ENCODE measurements around the gene TWNK. TPM values are rescaled to one million over a fixed set of nuclear protein-coding genes. Genes with fewer than 3 reads are reported as not detected.

The TWNK gene
- total and polyA plus RNA-seq, 2 donors (not counting 3 experiments of a cell fraction or from before 2014, with no cell fraction given), result 5.6 to 10.9 TPM

DNA sequence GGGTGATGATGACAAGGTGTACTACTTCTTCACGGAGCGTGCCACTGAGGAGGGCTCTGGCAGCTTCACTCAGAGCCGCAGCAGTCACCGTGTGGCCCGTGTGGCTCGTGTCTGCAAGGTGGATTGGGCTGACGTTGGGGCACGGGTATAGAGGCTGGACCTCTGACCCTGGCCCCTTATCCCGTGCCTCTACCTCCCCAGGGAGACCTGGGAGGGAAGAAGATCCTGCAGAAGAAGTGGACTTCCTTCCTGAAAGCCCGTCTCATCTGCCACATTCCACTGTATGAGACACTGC, 8.5 kb upstream of the TWNK start:
- Histone ChIP-seq H3K36me3 (ENCODE audit: control insufficient read depth in 2 of 2, extremely low read depth in 1 of 2, insufficient read depth in 2 of 2, low read length in 2 of 2) (peaks cover 0 to 13% of the 10 kb centered on the region in 2 experiments), H4K20me1 (replicated peaks; ENCODE audit: control insufficient read depth, extremely low read depth, insufficient read depth, low read length) (no peaks in the 10 kb centered on the region), H3K27me3 (ENCODE audit: control insufficient read depth in 2 of 2, insufficient read depth in 2 of 2, low read length in 2 of 2) (no peaks in the 10 kb centered on the region), H3K9me3 (replicated peaks; ENCODE audit: control insufficient read depth, insufficient read depth, low read length) (no peaks in the 10 kb centered on the region), H3K9me1 (replicated peaks; ENCODE audit: control insufficient read depth, extremely low read depth, insufficient read depth, low read length) (no peaks in the 10 kb centered on the region), H3K4me3 (replicated peaks in 1 of 3; ENCODE audit: insufficient read depth in 1 of 3, low read depth in 1 of 3, low read length in 3 of 3) (no peak overlapping the region), H2AFZ (ENCODE audit: low read depth, low read length) (no peak overlapping the region), H3K79me2 (ENCODE audit: control insufficient read depth, insufficient read depth, low read length) (no peaks in the 10 kb centered on the region), H3K9ac (replicated peaks; ENCODE audit: extremely low read depth, insufficient read depth, low read length) (no peak overlapping the region), H3K4me2 (ENCODE audit: insufficient read depth, low read length) (no peak overlapping the region), H3K4me1 (ENCODE audit: control insufficient read depth, extremely low read depth, insufficient read depth, low read length) (no peaks in the 10 kb centered on the region), H3K27ac (ENCODE audit: insufficient read depth, low read depth, low read length) (no peak overlapping the region)
- no TSS peak for BruUV-seq (replicated peaks)
- POLR2A ChIA-PET, result no interaction called here
- TF ChIP-seq GATA2 (IDR thresholded peaks at IDR 0.05; ENCODE audit: insufficient read depth, insufficient read length, low read depth, low read length), result no peak
- TF ChIP-seq JUN (IDR thresholded peaks at IDR 0.05; ENCODE audit: borderline replicate concordance, insufficient read depth, insufficient read length, low read depth), result no peak
- no peak for TF ChIP-seq EZH2 (IDR thresholded peaks at IDR 0.05; ENCODE audit: borderline replicate concordance, low read depth, low read length, severe bottlenecking)
- TF ChIP-seq POLR2A (IDR thresholded peaks at IDR 0.05; ENCODE audit: low read depth, low read length), result no peak
- TF ChIP-seq MYC (IDR thresholded peaks at IDR 0.05; ENCODE audit: low read depth, low read length), result no peak
- no peak for TF ChIP-seq POLR2AphosphoS5 (IDR thresholded peaks at IDR 0.05; ENCODE audit: insufficient read depth, low read depth, low read length)
- TF ChIP-seq, protein P1, sequence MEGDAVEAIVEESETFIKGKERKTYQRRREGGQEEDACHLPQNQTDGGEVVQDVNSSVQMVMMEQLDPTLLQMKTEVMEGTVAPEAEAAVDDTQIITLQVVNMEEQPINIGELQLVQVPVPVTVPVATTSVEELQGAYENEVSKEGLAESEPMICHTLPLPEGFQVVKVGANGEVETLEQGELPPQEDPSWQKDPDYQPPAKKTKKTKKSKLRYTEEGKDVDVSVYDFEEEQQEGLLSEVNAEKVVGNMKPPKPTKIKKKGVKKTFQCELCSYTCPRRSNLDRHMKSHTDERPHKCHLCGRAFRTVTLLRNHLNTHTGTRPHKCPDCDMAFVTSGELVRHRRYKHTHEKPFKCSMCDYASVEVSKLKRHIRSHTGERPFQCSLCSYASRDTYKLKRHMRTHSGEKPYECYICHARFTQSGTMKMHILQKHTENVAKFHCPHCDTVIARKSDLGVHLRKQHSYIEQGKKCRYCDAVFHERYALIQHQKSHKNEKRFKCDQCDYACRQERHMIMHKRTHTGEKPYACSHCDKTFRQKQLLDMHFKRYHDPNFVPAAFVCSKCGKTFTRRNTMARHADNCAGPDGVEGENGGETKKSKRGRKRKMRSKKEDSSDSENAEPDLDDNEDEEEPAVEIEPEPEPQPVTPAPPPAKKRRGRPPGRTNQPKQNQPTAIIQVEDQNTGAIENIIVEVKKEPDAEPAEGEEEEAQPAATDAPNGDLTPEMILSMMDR (IDR thresholded peaks at IDR 0.05; ENCODE audit: extremely low read depth in 1 of 2, insufficient read depth in 1 of 2, low read depth in 1 of 2, low read length in 2 of 2), result no peak
- TF ChIP-seq FOS (IDR thresholded peaks at IDR 0.05; ENCODE audit: borderline replicate concordance, insufficient read depth, low read length), result no peak
- TF ChIP-seq, protein P2, sequence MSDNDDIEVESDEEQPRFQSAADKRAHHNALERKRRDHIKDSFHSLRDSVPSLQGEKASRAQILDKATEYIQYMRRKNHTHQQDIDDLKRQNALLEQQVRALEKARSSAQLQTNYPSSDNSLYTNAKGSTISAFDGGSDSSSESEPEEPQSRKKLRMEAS (IDR thresholded peaks at IDR 0.05; ENCODE audit: insufficient read depth, insufficient read length), result no peak
- intact Hi-C loops (cut with micrococcal nuclease) (no loop called here), dilution Hi-C loops (cut with MboI; ENCODE audit: extremely low pct_ligation_motif_present, low sequenced_read_pairs) (no loop called here)
- CTCF ChIA-PET, result no interaction called here
- FAIRE-seq (no peak), DNase-seq (ENCODE audit: low read depth, low spot score) (no peak)
